ENCODE results near the gene PPM1A.

DNA sequence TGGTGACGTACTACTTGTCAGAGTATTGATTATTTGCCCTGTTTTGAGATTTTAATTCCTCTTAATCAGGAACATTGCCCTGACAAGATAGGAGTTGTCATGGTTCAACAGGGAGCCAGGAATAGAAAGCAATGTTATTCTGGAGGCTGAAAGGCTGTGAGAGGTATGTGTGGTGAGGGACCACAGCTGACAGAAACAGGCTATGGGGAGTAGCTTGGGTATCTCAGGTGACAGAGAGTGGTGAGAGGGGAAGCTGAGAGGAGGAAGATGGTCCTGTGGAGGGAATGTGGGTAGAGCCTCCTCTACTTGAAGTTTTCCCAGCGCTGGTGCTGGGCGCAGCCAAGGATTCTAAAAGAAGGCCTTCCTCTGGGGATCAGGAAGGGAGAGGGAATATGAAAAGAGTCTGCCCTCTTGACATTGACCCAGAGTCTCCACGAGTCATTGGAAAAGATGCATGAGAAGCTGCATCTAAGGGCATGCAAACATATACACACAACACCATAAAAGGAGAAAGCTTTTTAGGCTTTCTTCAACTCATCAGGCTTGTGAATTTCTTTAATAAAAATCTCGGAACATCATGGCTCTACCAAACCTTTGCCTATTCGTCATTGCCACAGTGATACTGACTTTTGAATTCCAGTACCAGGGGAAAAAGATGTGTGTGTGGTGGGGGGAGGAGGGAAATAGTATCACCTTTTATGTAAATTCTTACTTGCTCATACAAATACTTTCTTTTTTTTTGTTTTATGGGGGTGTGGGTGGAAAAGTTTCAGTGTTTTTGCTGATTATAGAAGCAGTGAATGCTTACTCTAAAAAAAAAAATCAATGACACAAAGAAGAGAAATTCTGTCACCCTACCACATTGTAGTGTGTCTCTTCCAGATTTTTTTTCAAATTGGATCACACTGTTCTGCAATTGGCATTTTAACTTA lies 43.9 kb upstream of the PPM1A start:
- TF ChIP-seq, protein P1, sequence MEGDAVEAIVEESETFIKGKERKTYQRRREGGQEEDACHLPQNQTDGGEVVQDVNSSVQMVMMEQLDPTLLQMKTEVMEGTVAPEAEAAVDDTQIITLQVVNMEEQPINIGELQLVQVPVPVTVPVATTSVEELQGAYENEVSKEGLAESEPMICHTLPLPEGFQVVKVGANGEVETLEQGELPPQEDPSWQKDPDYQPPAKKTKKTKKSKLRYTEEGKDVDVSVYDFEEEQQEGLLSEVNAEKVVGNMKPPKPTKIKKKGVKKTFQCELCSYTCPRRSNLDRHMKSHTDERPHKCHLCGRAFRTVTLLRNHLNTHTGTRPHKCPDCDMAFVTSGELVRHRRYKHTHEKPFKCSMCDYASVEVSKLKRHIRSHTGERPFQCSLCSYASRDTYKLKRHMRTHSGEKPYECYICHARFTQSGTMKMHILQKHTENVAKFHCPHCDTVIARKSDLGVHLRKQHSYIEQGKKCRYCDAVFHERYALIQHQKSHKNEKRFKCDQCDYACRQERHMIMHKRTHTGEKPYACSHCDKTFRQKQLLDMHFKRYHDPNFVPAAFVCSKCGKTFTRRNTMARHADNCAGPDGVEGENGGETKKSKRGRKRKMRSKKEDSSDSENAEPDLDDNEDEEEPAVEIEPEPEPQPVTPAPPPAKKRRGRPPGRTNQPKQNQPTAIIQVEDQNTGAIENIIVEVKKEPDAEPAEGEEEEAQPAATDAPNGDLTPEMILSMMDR (IDR thresholded peaks at IDR 0.05) = no peak
- TF ChIP-seq POLR2AphosphoS5 (IDR thresholded peaks at IDR 0.05; ENCODE audit: low read depth, low read length) (no peak), SIN3A (IDR thresholded peaks at IDR 0.05; ENCODE audit: borderline replicate concordance, insufficient read depth, low read depth, low read length) (no peak)

Measured in Panc1 (cell line).